Adrenal gland (tissue), 12 donors: ENCODE results near the gene CWC27. TPM values are rescaled to one million over a fixed set of nuclear protein-coding genes. Genes with fewer than 3 reads are reported as not detected.

Source experiments
- DNase-seq, 7 donors: peaks; one replicate each; pipeline ENCODE4 v3.0.0-alpha.2; 2019 to 2020
- H3K27ac ChIP-seq, 5 donors: fragments of 200-600 bp; sonication (generic) in 4 of 5; 1 replicate in 3 of 5; 2 replicates in 2 of 5; pipeline versions ENCODE4 v1.5.1 to v1.8.0; 2016 to 2020; ENCODE audit warnings: mild to moderate bottlenecking in 1 of 5
- H3K27me3 ChIP-seq: fragments of 200-600 bp; 2 replicates; pipeline ENCODE4 v1.8.0; 2021
- H3K36me3 ChIP-seq, 2 donors: fragments of 200-600 bp; replicated peaks in 1 of 2; 1 replicate in 1 of 2; 2 replicates in 1 of 2; pipeline versions ENCODE4 v1.5.1 to v1.8.0; 2018 to 2022
- H3K4me1 ChIP-seq, 2 donors: fragments of 200-600 bp; replicated peaks in 1 of 2; 1 replicate in 1 of 2; 2 replicates in 1 of 2; pipeline versions ENCODE4 v1.5.1 to v1.8.0; 2018 to 2021
- H3K4me3 ChIP-seq, 4 donors: fragments of 200-600 bp; sonication (generic) in 3 of 4; one replicate each; pipeline ENCODE4 v1.5.1; 2016 to 2018
- H3K9me3 ChIP-seq, 3 donors: fragments of 200-600 bp; sonication (generic) in 1 of 3; replicated peaks in 1 of 3; 1 replicate in 2 of 3; 2 replicates in 1 of 3; pipeline versions ENCODE4 v1.5.1 to v1.8.0; 2016 to 2021
- CTCF ChIP-seq, 6 experiments: fragments of 450-650 bp in 4 of 6; fragments of 200-600 bp in 2 of 6; sonication (generic) in 1 of 6; IDR thresholded peaks; 1 replicate in 5 of 6; 2 replicates in 1 of 6; pipeline versions ENCODE4 v1.5.1 to v1.8.0; 2016 to 2021; ENCODE audit warnings: antibody characterized with exemption in 6 of 6, mild to moderate bottlenecking in 2 of 6, moderate library complexity in 1 of 6
- POLR2A ChIP-seq, 2 donors: fragments of 450-650 bp; IDR thresholded peaks; one replicate each; pipeline ENCODE4 v1.6.1; 2017; ENCODE audit warnings: antibody characterized with exemption in 2 of 2, mild to moderate bottlenecking in 2 of 2, moderate library complexity in 1 of 2
- WGBS, 4 donors: extraction: QIAGEN DNeasy Blood & Tissue Kit in 2 of 4; methylation state at CpG; one replicate each; pipeline versions ENCODE4 v1.1.5 to v1.1.7; 2013 to 2017; 5-methylcytosine and 5-hydroxymethylcytosine counted together
- intact Hi-C, 2 donors: fragments of 100-400 bp; cut with DNase I; formaldehyde crosslinking; loops; one replicate each; pipeline versions ENCODE4 v1.14.1 to v1.15.0; 2022 to 2023
- polyA plus RNA-seq, 3 donors: library from polyadenylated mRNA; stranded (reverse); fragments of 200-250 nt in 2 of 3; fragments of 350-450 nt in 1 of 3; fragmentation: Illumina TruSeq in 1 of 3; extraction: RNeasy Lipid Tissue Mini Kit (QIAGEN cat#74804) in 1 of 3; gene quantifications; one replicate each; pipeline ENCODE4 v1.2.3, GENCODE V29; 2013 to 2014
- total RNA-seq, 9 donors: library from RNA; depleted of rRNA in 4 of 9; stranded (reverse); fragments of >200 nt in 4 of 9; fragments of 120-200 nt in 1 of 9; fragmentation: NEBNext Ultra II Directional in 1 of 9; extraction: Animal tissue kit (Norgen Biotek cat#: 25700) in 1 of 9; gene quantifications; one replicate each; pipeline versions ENCODE4 v1.1.0 to v1.2.4, GENCODE V29; 2013 to 2023
- donor health status: healthy with polysubstance abuse.
- donor health status: Bipolar disorder and iron deficiency.
- donor health status: DM: yes; HTN: yes; CAD: no.
- donor health status: DM: no; HTN: no; CAD: no.
- donor health status: DM: no; HTN: no; CAD: no.
- donor health status: DM: yes; HTN: yes; CAD: no.

CWC27 gene
- total and polyA plus RNA-seq, 12 donors: 7.3 to 31.0 (median 15.6) TPM

- no peak for TF ChIP-seq POLR2A (IDR thresholded peaks at IDR 0.05)
- no peak for TF ChIP-seq CTCF (IDR thresholded peaks at IDR 0.05)
- H3K9me3 ChIP-seq: no peaks in the 10 kb centered on the region
- no peaks in the 10 kb centered on the region for H3K4me1 ChIP-seq
- H3K27ac ChIP-seq: no peak overlapping the region
- intact Hi-C loops: no loop called here
- no peaks in the 10 kb centered on the region for H3K36me3 ChIP-seq
- DNase-seq: no peak
- WGBS, 4 donors: 90 to 97% (median 93%) methylated on average over 2 of the region's 2 CpGs
- H3K4me3 ChIP-seq: no peak overlapping the region
- H3K27me3 ChIP-seq: no peaks in the 10 kb centered on the region
These were observed 32.2 kb downstream of the CWC27 start for GRCh38 chr5:64800926-64801325.

- H3K9me3 ChIP-seq: no peaks in the 10 kb centered on the region
- no peak for TF ChIP-seq CTCF (IDR thresholded peaks at IDR 0.05)
These were observed 37.8 kb downstream of the CWC27 start for GRCh38 chr5:64806537-64806936.

DNA sequence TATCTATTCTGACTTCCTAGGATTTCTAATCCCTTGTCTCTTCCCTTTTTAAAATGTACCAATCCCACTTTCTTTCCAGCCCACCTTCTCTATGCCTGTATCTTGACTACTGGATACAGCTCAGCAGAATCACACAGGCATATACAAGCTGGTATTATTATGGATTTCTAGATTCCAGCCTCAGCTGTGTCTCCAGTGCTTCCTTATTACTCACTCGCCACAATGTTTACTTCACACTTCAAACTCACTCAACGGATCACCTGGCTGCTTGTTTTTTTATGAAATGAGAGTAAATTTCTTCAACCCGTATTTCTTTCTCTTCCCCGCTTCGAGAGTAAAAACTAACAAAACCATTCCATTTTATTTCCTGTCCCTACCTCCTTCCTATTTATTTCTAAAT, 38.8 kb downstream of the CWC27 start:
- intact Hi-C loops: loop anchor here in 1 of 2 donors (5.0 kb wide), 1 partner anchor 680 kb away; no protein-coding TSS in a partner anchor
- Histone ChIP-seq H3K4me3 (no peak overlapping the region), H3K9me3 (no peaks in the 10 kb centered on the region), H3K27ac (no peak overlapping the region), H3K4me1 (no peaks in the 10 kb centered on the region), H3K36me3 (no peaks in the 10 kb centered on the region), H3K27me3 (no peaks in the 10 kb centered on the region)
- WGBS, 4 donors: 91 to 95% (median 95%) methylated on average over 5 of the region's 5 CpGs
- DNase-seq: no peak
- TF ChIP-seq CTCF (IDR thresholded peaks at IDR 0.05): no peak
- TF ChIP-seq POLR2A (IDR thresholded peaks at IDR 0.05): no peak

More at GRCh38 chr5:64806537-64806936, 37.8 kb downstream of the CWC27 start:
- DNase-seq: no peak
- Histone ChIP-seq H3K27me3 (no peaks in the 10 kb centered on the region), H3K27ac (no peak overlapping the region), H3K4me1 (no peaks in the 10 kb centered on the region), H3K4me3 (no peak overlapping the region), H3K36me3 (no peaks in the 10 kb centered on the region)
- 88 to 93% (median 88%) methylated on average over 2 of the region's 2 CpGs for WGBS, 4 donors
- intact Hi-C loops: loop anchor here in 1 of 2 donors (5.0 kb wide), 1 partner anchor 681 kb away; no protein-coding TSS in a partner anchor

- no peaks in the 10 kb centered on the region for H3K4me1 ChIP-seq
- H3K9me3 ChIP-seq: no peaks in the 10 kb centered on the region
- intact Hi-C loops: loop anchor here in 1 of 2 donors (10.0 kb wide), 1 partner anchor 144 kb away; no protein-coding TSS in a partner anchor
- H3K27me3 ChIP-seq: no peaks in the 10 kb centered on the region
- 80 to 91% (median 83%) methylated on average over 1 of the region's 1 CpG for WGBS, 4 donors
- peak; percentile 51 to 78 (median 65) for TF ChIP-seq CTCF (IDR thresholded peaks at IDR 0.05)
- no peak for TF ChIP-seq POLR2A (IDR thresholded peaks at IDR 0.05)
- no peak overlapping the region for H3K27ac ChIP-seq
- no peak overlapping the region for H3K4me3 ChIP-seq
- peak in 3 of 7 donors; percentile 7 to 15 (median 8) for DNase-seq
- H3K36me3 ChIP-seq: no peaks in the 10 kb centered on the region
These were observed 42.4 kb downstream of the CWC27 start for GRCh38 chr5:64811050-64811640.
